ENCODE measurements around the gene C16orf82.
"Not testable (repeated sequence)": the region's sequence is repeated elsewhere in the genome, so short reads cannot be mapped to it uniquely, and the experiment has no call there.

C16orf82 gene

DNA sequence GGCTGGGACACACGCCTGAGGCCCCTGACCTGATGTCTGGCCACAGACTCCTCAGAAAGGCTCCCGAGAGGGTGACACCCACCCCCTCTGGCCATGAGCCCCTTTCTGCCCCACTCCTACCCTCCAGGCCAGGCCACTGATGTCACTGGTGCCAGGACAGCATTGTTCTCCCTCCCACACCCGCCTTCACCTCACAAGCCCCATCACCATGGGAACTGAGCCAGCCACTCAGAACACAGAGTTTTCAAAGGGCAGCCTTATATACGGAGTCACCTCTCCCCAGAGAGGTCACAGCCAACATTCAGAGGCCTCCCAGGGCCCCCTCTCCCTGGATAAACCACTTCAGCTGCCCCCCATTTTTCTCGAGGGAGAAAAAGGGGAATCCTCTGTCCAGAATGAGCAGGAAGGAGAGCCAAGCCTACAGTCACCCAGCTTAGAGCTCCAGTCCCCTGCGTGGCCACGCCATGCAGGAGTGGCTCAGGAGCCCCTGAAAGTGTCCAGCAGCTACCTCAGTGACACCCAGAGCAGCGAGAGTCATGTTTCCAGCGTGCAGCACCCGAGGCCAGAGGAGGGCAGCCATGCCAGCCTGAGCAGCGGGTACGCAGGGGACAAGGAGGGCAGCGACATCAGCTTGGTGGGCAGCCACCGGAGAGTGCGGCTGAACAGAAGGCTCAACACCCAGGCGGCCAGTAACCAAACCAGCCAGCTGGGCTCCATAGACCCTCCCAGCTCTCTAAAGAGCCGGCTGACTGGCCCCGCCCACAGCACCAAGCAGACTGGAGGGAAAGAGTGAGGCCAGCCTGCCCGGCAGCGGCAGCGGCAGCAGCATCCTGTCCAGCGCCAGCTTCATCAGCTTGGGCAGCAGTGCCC, at the start of gene C16orf82:
Gene C16orf82, plus strand, starts transcription at position 260 of the 870 bp plus-strand sequence.
- DNase-seq = no peak

DNA sequence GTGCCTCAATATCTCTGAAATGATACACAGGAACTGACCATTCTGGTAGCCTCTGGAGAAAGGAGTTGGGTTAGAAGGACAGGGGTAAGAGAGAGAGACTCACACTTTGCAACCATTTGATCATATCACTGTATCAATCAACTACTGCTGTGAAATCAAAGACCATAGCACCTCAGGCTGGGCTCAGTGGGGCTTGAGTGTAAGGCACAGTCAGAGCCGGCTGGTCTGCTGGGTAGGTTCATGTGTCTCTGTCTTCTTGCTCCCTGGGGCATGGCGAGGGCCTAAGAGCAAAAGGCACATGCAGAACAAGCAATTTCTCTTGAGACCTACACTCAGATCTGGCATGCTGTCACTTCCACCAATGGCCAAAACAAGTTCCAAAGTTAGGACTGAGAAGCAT, 46.7 kb upstream of the C16orf82 start:
- DNase-seq = no peak

DNA sequence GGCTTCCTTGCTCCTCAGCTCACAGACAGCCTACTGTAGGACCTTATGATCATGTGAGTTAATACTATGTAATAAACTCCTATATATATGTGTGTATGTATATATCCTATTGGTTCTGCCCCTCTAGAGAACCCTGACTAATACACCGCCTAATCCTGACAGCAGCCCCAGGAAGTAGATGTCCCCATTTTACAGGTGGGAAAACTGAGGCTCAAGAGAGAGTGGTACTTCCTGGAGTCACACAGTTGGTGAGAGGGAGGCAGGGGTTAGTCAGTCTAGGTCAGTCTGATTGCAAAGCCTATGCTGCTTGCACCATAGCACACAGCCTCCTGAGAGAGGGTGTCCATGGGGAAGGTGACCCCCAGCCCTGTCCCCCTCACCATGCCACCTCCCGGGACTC, 42.7 kb upstream of the C16orf82 start:
- DNase-seq = no peak

DNA sequence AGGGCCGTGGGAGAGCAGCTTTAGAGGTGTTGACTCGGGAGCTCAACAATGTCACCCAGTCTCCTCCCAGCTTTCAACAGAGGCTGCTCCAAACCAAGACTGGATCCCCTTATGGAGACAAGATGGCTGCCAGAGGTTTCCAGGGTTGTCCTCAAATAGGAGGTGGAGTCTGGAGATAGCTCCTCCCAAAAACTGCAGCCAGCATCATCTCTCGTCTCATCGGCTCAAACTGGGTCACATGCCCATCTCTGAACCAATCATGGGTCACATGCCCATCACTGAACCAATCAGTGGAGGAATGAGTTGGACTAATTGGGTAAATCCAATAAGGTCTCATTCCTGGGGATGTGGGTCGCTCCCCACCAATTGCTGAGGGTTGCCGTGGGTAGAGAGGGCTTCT, 41.1 kb upstream of the C16orf82 start:
- no peak for DNase-seq

DNA sequence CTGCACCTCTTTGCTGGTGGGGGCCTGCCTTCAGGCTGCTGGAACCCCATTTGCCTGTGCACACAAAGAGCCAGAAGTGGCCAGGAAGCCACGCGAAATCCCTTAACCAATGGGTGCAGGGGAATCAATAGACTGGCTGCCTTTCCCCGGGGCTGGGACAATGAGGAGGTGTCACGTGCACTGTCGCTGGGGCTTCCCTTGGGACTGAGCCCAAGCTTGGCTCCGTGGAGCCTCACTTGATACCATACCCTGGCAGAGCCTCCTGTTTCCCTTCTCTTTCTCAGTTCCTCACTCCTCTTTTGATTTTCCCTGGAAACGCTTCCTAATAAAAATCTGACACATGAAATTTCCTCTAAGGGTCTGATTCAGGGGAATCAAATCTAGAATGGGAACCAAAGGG, 38.8 kb upstream of the C16orf82 start:
- no peak for DNase-seq

DNA sequence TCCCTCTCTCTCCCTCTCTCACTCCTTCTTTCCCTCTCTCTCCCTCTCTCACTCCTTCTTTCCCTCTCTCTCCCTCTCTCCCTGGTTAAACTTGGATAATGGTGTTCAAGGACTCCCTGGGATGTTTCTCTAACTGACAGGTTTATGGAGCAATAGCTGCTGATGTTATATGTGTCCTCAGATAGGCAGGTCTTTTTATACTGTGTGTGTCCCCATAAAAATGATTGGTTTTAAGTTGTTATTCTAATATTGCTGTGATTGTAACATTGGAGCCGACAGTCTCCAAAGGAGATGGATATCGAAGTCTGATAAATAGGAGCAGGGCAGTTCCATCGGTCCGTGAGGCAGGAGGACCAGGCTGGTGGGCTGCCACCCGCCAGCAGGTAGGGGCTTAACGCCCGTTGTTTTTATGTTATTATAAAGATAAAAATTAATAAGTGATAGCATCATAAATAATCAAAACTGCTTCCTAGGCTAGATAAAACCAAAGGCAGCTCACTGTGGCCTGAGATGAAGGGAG, 38.1 kb upstream of the C16orf82 start:
- no peak for DNase-seq

DNA sequence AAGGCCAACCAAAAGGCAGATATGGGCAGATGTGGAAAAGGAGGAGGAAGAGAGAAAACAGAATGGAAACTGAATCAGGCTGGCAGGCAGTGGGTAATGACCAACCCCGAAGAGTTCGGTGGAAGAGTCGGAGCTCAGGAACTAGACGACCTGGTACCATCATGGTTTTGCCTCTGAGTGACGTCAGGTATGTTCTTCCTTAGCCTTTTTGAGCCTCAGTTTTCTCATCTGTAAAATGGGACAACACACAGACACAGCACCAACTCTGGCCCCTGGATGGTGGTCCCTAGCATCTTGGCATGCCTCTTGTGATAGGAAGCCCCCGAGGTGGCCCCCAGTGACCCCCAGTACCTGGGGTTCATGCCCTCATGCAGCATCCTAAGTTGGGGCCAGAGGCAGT, 37.2 kb upstream of the C16orf82 start:
- no peak for DNase-seq

DNA sequence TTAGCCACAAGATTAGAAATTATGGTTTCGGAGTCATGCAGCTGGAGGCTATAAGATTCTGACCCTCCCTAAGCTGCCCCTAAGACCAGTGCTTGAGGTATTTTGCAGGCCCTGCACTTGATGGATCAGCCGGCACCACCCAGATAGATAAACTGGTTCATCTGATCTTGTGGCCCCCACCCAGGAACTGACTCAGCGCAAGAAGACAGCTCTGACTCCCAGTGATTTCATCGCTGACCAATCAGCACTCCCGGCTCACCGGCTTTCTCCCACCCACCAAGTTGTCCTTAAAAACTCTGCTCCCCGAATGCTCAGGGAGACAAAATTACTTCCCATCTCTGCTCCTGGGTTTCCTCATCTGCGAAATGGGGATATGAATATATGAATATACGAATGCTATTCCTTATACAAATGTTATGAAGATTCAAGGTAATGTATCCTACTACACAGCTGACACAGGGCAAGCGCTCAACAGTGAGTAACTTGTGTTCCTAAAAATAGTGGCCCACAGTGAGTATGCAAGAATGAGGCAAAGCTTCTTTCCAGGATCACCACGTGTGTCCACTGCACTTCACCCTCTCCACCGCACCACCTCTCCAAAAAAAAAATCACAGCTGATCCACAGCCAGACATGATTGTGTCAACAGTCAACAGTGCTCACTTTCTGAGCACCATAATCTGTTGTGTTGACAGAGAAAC, 33.3 kb upstream of the C16orf82 start:
- DNase-seq = no peak

DNA sequence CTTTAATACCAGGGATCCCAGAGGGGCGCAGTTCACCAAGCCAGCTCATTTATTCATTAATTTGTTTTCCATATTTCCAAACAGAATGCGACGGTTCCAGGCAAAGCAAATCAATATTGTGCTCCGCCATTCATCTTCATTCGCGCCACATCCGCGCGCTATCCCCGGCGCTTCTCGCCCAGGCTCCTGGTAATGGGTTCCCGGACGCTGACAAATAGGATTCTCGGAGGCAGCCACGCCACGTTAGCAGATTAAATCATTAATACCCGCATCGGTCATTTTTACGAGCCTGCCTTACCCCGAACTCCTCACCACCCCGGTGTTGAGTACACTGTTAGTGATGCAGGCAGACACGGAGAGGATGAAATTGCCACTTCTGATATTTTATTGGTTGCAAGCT, 26.0 kb upstream of the C16orf82 start:
- no peak for DNase-seq

DNA sequence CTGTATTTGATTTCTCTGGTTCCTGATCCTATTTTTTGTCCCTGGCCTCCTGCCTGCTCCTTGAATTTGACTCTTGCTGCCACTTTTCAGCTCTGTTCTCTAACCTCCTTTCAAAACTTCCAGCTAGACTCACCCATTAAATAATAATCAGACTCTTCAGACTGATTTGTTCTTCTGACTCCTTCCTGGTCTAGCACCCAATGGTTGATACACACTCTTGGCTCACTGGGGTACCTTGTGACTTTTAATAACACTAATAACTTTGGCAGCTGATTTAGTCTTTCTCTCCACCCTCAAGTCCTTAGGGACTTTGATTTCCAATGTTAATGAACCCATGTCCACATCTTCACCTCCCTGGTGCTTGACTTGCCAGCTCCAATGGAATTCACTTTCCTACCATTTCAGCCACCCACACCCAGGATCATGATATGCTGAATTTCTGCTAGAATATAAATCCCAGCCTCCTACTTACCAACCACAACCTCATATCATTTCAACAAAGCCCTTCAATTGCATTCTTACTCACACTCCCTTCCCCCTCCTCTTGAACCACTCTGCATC, 19.7 kb upstream of the C16orf82 start:
- no peak for DNase-seq

DNA sequence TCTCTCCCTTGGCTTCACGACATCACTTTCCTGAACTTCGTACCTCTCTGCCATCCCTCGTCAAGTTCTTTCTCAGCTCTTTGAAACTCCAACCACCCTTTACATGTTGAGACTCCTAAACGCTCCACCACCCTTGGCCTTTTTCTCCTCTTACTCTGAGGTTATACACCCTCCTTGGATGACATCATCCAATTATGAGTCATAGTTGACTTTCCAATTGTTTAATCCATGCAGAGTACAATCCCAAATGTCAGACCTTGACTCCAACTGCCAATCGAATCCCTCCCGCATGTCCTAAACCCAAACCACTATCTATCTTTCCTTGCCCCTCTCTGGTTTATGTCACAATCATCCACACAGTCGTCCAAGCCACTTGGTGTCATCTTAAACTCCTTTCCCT, 18.4 kb upstream of the C16orf82 start:
- DNase-seq = no peak

DNA sequence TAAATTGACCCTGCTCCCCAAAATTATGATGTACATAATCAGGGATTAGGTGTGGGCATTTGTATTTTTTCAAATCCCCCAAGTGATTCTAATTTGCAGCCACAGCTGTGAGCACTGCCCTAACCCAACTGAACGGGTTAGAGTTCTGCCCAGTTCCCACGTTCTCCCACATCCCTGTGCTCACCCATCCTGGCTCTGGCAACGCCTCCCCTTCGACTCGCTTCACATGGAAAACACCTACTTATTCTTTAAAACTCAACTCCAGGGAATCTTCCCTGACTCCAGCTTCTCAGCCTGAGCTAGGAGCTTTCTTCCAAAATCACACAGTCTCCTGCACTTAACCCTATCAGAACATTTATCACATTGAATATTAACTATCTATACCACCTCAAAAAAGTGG, 17.6 kb upstream of the C16orf82 start:
- DNase-seq = no peak

DNA sequence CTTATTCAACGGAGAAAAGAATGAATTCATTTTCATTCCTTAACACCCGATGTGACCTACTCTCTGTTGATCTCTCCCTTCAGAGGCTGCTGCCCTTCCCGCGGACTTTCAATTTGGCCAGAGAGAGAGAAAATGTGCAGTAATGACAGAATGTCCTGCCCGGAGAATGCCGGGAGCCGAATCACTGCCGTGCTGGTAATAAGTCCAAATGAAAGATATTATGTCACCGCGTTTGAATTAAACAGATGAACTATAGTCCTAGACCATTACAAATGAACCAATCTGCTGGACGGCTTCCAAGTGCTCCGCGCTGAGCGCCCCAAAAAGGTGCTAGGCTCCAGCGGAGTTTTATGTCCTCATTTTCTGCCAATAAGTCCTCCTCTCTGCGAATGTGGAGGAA, 14.7 kb upstream of the C16orf82 start:
- DNase-seq = no peak

DNA sequence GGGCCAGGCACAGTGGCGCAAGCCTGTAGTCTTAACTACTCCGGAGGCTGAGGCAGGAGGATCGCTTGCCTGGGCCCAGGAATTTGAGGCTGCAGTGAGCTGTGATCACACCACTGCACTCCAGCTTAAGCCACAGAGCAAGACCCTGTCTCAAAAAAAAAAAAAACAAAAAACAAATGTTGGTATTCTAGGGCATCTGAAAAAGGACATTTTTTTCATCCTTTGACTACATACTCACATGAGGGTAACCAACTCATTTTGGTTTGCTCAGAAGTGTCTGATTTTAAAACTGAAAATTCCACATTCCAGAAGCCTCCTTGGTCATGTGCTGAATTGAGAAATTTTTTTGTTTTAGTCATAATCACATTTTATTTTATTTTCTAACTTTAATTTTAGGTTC, 12.7 kb upstream of the C16orf82 start:
- DNase-seq = no peak

DNA sequence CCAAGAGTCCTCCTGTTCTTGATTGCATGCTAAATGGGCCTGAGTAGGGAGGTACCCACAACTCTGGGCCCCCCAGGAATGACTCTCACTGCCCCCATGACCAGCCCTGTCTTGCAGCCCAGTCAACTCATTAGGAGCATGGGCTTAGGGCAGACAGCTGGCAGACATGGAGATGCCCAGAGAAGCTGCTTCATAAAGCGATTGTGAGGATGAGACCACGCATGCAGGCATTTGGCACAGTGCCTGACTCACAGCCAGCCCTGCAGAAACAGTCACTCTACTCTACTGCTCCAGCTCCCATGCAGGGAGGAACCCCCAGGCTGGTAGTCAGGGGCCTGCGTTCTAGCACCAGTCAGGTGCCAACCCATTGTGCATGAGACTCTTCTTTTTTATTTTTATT, 8.4 kb upstream of the C16orf82 start:
- DNase-seq = no peak

DNA sequence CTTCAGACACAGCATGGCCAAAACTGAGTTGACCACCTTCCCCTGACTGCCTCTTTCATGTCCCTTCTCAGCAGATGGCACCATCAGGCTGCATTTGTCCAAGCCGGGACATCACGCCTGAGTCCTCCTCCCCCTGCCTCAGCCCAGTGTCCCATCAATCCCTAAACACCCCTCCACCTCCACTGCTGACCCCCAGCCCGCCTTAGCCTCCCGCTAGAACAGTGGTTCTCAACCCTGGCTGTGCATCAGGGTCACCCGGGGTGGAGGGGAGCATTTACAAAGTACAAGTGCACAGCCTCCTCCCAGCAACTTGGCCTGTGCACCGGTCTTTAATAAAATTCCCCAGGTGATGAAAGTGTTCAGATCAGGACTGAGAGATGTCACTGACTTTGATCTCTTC, 4.0 kb downstream of the C16orf82 start:
- no peak for DNase-seq

DNA sequence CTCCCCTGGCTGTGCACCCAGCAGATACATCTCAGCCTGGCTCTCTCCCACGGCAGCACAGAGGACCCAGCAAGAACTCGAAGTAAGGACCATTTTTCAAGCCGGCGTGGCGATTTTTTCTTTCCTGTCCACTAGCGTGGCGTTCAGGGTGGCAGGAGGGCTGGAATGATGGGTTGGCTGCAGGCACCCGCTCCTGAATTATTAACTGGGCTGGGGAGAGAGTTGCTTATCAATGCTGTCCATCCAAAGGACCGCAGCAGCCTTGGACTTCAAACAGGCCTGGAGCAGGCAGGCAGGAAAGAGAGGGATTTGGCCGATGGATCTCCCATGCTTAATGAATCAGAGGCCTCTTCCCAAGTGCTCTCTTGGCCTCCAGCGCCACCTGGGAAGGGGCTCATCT, 7.0 kb downstream of the C16orf82 start:
- no peak for DNase-seq

DNA sequence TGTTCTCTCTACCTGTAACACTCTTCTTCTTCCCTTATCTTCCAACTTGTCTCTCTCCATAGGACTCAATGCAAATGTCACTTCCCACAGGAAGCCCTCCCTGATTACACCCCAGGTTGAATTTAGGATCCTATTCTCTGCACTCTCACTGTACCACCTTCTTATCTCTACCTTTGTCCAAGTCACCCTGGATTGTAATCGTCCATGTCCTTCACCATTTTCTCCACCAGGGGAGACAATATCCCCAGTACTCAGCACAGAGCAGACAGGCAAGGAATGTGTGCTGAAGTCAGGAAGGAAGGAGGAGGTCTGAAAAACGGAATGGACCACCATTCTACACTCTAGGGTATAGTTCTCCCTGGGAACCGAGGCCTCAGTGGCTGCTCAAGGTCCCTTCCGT, 14.2 kb downstream of the C16orf82 start:
- peak; percentile 34 for DNase-seq

DNA sequence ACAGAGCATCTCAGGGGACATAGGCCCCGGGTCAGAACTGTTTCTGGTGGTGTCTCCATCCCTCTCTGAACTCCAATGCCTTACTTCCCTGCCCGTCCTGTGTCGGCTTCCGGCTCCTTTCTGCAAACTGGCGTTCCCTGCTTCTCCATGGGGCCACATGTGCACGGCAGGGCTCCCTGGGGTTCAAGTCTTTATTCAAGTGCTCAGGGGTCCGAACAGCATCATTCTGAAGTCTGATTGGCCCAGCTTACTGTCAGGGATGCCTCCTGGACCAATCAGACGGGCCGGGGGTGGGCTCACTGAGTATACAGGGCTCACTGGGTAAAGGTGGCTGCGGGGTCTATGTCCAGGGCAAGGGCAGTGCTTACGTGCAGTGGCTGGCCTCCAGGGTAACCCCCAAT, 17.1 kb downstream of the C16orf82 start:
- DNase-seq = no peak

DNA sequence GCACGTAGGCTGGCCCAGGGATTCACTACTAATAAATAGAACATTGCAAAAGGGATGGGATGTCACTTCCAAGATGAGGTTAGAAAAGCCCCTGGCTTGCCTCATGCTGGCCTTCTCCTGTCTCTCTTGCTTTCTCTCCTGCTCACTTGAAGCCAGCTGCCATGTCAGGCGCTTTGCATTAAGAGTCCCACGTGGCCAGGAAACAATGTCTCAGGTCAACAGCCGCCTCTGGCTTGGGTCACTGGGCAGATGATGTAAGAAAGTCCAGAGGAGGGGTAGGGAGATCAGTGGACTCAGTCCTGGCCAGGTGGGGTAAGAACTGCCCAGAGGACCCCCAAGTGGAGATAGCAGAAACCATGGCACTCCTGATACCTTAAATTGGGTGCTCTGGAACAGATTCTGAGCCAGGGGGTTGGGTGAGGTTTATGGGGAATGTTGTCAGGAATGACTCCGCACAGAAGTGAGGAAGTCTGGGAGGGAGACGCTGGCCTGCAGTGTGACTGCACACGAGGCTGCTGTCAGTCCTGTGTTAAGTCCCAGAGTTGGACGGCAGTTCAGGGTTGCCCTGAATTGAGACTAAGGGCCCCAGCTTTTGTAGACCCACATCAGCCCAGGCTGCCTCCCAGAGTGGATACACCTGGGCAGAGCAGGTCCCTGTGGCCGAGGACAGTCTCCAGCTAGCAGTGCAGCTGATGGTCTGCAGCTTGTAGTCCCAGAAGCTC, 17.7 kb downstream of the C16orf82 start:
- no peak for DNase-seq

DNA sequence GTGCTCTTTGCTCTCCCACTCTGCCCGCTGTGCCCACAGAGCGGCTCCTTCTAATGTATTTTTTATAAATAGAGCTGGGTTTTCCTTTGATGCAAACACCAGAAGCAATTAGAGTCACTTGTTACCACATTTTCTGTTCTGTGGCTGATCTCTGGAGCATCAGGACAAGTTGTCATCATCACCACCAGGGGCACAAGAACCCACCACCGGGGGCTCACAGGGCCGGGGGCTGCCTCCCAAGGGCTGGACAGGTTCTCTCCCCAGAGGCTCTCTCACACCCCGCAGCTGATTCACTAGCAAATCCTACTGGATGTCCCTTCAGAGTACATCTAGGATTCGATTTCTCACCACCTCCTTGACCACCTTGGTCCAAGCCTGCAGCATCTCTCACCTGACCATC, 18.5 kb downstream of the C16orf82 start:
- DNase-seq = no peak

DNA sequence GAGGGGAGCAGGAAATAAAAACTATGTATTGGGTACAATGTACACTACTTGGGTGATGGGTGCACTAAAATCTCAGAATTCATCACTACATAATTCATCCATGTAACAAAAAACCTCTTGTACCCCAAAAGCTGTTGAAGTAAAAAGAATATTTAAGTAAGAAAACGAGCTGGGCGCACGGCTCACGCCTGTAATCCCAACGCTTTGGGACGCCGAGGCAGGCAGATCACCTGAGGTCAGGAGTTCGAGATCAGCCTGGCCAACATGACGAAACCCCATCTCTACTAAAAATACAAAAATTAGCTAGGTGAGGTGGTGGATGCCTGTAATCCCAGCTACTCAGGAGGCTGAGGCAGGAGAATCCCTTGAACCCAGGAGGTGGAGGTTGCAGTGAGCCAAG, 19.3 kb downstream of the C16orf82 start:
- not testable (repeated sequence) for DNase-seq

DNA sequence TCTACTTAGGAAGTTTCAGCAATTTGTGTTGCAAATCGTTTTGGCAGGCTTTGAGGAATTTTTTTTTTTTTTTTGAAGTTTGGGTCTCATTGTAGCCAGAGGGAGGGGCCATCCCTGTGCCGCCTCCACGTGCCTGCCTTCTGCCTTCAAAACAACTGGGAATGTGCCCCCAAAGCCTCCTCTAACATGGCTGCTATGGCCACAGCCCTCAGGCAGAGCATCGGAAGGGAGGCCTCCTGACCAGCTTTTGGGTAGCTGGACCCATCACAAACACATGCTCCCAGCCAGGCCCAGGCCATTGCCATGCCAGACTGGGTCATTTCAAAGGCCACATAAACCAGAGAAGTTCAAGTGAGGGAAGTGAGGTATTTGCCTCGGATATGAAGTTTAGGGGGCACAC, 21.5 kb downstream of the C16orf82 start:
- no peak for DNase-seq
